HG03571 (cell line): ENCODE measurements around the gene DYRK1A.

ENCODE experiments used
- ATAC-seq: cut with Tn5 transposase; IDR thresholded peaks from one replicate; pipeline ENCODE4 v1.9.1; 2021; ENCODE audit not compliant: unreplicated experiment

Gene DYRK1A

DNA sequence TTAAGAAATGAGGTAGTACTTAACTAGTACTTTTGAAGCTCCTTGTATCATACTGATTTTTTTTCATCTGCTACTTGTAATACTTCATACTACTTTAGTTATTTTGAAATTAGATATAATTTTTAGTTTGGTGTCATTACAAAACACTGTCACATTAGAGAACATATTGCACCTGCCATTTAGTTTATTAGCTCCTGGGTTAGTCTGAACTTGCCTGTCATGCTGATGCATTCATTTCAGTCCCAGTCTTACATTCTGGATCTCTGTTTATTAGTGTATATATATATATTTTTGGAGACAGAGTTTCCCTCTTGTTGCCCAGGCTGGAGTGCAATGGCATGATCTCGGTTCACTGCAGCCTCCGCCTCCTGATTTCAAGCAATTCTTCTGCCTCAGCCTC lies 50.3 kb downstream of the DYRK1A start:
- no peak for ATAC-seq

DNA sequence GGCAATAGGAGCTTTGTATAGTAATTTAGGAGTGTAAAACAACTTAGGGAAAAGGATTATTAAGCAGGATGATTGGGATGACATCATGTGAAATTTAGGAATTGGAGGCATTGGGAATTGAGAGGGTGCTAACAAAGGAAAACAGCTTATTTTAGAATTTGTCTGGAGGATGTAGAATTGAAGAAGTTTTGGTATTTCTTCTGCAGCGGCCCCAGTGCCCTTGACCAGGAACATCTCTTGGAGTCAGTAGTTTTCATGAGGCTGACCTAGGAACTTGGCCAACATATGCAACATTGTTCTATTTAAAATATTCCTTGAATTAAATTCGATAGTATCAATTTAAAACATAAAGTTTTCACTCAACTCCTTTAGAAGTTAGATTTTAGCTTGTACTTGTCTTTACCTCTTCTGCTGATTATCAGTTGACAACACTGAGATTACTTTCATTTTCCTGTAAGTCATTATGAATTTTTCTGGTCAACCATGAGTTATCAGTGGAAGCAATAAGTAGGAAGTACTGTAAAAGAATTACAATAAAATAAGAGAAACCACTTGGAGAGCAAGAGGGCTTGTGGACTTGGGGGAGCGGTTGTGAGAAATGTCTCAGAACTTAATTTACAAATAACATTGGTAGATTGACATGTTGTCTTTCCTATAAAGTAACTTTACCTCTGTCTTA lies 52.8 kb downstream of the DYRK1A start:
- no peak for ATAC-seq

DNA sequence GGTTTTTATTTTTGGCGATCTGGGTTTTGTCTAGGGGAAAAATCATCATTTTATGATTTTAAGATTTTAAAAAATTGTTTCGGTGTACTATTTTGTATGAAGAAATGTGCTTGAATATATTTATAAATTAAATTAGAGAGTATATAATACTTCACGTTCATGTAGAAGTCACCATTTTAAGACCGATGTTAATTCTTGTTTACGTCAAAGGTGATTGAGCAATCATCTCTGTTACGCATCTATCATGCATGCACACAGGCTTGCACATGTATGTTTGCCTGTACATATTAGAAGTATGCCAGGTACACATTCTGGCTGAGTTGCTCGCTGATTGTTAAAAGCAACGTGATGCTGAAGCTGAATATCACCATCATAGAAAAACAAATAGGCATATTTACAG lies 54.7 kb downstream of the DYRK1A start:
- ATAC-seq, result no peak

DNA sequence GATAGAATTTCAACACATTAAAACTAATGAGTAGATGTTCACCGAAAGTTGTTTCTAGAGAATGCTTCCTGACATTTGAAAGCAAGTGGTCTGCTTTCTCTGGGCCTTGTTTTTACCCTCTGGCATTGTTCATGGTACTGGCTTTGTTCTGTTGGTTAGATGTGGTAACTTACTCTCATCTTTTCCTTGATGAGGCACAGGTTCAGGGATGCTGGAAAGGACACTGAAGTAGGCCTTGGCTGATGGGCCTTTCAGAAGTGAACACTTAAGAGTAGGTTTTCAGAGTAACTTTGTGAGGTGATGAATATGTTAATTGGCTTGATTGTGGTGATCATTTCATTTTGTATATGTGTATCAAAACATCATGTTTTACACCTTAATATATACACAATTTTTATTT lies 55.8 kb downstream of the DYRK1A start:
- no peak for ATAC-seq

DNA sequence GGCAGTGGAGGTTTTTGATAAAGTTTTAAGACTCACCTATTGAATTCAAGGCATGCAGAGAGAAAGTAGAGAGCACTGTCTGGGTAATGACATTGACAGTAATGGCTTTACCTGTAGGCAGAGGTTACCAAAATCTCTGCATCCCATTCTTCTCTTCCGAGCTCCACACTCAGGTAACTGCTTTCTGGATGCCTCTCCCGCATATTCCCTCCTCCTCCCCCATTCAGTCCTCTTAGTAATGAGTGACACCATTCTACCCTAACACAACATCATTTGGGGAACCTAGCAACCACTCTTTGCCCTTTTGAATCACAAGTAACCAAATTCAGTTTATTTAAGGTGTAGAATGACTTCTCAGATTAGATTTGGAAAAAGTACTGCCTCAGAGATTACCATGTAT lies 56.5 kb downstream of the DYRK1A start:
- no peak for ATAC-seq

DNA sequence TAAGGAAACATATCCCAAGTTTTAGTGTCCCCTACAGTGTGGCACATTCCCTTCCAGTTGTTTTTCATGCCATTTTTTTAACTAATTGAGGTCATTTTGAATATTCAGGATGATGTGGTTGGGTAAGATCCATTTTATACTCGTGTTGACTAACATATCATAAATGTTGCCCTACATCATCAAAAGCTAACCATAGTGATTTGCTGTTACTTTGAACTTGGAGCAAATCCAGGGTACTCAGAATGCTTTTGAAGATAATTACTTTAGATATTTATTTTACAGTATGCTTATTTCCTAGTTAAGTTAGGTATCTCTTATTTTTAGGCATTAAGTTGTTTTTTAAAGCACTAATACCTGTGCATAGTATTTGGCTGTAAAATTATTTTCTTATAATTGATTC lies 57.8 kb downstream of the DYRK1A start:
- ATAC-seq, result no peak

DNA sequence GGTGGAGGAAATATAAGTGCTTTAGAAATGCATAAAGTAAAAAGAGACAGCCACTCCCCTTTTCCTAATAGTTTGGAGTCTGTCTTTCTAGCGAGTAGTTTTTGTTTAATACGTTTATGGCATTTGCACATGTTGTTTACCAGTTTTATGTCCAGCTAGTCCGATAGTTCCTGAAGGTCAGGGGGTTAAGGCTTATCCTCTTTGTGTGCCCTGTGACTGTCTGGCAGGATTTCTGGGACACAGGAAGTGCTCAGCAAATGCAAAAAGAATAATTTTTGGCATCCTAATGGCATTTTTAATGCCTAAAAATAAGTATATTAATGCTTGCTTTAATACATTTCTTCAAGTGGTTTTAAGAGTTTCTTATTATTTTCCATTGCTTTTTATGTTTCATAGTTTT lies 58.4 kb downstream of the DYRK1A start:
- ATAC-seq, result no peak

DNA sequence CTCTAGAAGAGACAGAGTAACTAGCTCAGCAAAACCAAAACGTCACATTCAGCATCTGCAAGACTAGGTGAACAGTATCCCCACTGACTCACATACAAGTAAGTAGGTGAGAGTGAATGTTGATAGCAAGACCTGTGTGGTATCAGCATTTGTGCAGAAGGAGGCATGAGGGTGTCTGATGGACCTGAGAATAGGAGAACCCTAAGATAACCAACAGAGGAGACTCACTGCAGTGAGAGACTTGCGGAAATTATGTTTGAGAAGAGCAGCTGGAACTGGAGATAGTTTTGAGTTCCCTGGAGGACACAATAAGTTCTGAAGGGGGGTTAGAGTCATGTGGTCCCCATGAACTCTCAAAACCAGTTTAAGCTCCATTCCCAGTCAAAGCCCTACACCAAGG lies 59.1 kb downstream of the DYRK1A start:
- ATAC-seq, result no peak

DNA sequence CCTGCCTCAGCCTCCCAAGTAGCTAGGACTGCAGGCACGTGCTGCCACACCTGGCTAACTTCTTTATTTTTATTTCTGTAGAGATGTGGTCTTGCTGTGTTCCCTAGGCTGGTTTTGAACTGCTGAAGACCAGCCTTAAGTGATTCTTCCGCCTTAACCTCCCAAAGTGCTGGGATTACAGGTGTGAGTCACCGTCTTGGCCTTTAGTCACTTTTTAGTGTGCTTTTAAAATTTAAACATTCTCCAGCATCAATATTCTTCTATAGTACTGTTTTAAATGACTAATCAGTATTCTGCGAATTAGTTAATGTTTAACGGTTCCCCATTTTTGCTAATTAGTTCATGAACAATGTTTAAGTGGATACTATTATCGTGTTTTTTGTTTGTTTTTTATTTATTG lies 60.6 kb downstream of the DYRK1A start:
- ATAC-seq, result no peak

DNA sequence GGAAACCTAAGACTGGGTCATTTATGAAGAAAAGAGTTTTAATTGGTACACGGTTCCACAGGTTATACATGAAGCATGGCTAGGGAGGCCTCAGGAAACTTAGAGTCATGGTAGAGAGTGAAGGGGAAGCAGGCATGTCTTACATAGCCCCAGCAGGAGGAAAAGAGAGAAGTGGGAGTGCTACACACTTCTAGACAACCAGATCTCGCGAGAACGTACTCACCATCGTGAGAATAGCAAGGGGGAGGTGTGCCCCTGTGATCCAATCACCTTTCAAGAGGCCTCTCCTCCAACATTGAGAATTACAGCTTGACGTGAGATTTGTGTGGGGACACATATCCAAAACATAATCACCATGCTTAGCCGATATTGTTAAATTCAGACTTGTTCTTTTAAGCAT lies 62.8 kb downstream of the DYRK1A start:
- ATAC-seq, result no peak

DNA sequence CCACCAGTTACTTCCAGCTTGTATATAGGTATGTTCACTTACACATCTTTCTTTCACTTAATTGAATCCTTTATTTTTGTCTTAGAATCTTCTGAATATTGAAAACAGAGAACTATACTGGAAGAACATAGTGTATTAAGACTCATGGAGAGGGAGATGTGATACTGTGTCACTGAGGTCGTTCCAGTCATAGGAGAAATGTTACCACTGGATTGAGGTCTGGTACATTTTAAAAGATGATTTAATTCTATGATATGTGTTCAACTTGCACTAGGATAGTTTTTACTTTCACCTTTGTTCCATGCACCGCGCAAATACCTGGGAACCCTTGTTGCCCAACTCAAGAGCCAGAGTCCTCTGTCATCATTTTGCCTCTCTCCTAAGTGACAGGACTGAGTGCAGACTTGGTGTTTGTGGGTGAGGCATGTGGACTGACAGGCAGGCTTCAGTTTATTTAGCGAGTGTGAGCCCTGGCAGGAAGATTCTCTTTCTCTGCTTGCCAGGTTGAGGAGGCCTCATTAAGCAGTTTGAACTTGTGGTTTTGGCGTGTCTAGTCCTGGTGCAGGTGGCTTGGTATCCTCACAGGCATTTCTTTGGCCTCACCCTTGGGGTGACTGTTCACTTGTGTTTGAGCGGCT lies 63.7 kb downstream of the DYRK1A start:
- no peak for ATAC-seq

DNA sequence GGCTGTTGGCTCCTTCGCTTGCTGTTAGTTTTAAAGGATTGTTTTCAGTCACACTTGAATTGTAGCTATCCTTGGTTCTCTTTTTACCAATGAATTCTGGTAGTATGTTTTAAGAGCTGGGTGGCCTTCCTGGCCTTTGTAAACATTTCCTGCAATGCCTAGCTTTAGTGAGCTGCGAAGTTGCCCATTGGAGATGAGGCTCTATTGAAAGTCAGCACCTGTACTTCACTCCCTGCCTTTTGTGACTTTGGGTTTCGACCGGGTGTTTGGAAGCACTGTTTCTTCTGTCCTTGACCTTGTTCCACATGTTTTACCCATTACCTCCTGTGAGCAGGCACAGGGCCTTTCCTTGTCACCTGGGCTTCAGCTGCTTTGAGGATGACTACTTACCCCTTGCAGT lies 64.7 kb downstream of the DYRK1A start:
- ATAC-seq, result no peak

DNA sequence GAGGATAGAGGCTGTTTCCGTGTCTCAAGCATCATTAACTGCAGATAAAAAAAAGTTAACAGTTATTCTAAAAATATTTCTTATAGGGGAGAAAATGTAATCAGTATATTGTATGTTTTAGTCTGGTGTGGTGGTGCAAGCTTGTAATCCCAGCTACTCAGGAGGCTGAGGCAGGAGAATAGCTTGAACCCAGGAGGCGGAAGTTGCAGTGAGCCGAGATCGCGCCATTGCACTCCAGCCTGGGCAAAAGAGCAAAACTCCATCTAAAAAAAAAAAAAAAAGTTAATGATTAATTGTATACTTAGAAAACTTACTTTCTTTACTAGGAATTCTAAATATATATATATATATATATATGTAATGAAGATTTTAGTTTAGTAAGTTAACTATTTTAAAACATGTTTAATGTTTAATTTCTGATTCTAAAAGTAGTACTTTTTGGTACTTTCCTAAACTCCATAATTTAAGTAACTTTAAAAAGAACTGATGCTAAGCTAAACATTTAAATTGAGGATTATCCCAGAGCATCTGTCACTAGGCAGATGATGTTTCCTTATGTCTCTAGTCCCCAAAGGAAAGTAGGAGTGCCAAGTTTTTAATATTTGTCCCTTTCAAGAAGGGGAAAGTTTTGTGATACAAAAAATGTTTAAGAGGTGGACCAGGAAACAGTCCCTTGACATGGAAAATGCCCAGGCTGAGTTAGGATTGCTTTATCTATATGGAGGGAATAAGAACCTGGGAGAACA lies 66.3 kb downstream of the DYRK1A start:
- no peak for ATAC-seq

DNA sequence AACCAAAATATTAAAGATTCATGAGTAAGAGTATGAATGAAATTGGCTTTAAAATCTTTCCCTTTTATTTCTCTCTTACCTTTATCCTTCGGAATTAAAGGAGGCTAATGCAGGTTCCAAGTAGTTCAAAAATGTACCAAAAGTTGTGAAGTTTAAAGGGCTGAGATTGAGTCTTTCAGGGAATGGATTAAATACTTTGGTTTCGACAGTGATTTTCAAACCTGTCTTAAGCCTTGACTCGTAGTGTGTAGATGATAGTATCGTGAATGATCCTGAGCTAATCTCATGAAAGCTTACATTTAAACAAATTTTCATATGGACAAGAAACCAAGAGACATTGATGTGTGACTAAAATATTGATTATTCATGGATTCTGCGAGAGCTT lies 66.9 kb downstream of the DYRK1A start:
- ATAC-seq, result no peak

DNA sequence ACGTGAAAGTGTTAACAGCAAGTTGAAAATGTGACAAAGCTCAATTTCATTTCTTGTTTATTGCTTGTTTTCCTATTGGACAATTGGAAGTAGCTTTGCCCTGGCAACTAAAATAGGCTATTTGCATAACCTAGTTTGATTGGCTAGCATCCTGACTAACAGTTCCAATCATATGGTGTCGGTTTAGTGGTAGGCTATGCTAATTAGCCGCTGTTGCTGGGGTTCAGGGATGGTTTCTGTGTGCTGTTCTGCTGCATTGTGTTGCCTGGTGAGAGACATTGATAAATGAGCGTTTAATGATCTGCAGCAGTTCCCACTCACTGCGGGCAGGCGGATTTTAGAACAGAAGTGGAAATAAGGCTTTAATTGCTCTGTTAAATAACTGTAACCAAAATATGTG lies 68.5 kb downstream of the DYRK1A start:
- ATAC-seq, result no peak

DNA sequence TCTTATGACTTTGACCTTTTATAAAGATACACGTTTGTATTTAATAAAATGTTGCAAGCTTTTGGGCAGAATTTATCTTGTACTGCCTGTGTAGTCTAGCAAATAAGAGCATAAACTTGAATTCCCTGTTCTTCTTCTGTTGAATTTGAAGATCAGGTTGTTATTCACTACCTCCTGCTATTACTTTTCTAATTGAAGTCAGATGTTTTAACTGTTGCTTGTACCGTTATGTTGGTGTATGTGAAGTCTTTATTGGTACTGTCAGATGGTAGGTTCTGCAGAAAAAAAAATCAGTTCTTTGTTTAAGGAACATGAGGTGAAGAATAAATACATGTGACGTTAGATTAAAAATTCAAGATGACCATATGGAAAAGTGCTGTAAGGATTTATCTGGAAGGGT lies 69.1 kb downstream of the DYRK1A start:
- ATAC-seq, result no peak

DNA sequence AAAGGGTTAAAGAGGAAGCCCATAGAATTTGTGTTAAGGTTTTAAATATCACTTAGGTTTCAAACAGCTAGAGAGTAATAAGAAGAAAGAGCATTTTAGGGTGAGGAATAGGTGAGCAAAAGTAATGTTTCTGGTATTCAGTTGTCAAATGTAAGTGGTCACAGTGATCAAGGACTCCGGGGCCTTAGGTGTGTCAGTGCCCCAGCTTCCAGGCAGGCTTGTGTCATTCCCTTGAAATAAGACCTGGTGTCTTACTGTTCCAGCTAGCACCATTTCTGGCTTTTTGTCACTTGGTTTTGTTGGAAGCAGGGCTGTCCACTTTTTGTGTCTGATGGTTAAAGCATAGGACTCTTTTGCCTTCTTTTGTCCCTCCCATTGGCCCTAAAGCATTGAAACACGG lies 69.6 kb downstream of the DYRK1A start:
- no peak for ATAC-seq

DNA sequence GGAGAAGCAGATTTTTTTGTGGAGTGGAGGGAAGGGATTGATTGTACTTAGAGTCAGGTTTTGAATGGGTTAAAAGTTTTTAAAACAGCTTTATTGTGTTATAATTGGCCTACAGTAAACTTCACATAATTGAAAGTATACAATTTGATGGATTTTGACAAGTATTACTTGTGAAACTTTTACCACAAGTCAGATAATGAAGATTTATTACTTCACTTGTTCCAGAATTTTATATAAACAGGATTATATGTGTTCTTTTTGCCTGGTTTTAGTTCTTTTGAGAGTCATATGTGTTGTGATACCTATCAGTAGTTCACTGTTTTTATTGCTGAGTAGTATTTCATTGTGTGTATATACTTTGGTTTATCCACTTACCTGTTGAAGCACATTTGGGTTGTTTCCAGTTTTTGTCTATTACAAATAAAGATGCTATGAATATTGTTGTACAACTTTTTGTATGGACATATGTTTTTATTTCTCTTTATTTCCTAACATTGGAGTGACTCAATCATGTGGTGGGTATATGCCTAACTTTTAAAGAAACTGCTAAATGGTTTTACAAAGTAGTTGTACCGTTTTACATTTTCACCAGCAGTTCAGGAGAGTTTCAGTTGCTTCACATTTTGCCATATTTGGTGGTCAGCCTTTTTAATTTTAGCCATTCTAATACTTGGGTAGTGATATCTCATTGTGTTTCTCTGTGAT lies 71.0 kb downstream of the DYRK1A start:
- ATAC-seq, result no peak

DNA sequence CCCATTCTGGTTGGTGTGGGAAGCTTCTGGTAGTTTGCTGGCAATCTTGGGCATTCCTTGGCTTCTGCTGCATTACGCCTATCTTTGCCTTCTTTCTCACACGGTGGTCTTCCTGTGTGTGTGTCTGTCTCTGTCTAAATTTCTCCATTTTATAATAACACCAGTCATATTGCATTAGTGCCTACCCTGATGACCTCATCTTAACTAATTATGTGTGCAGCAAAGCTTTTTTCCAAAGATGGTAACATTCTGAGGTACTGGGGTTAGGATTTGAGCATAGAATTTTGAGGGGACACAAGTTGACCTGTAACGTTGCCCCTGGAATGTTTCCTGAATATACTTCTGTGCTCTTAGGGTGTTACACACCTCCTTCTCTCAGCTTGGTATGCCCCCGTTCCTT lies 77.1 kb downstream of the DYRK1A start:
- ATAC-seq, result no peak

DNA sequence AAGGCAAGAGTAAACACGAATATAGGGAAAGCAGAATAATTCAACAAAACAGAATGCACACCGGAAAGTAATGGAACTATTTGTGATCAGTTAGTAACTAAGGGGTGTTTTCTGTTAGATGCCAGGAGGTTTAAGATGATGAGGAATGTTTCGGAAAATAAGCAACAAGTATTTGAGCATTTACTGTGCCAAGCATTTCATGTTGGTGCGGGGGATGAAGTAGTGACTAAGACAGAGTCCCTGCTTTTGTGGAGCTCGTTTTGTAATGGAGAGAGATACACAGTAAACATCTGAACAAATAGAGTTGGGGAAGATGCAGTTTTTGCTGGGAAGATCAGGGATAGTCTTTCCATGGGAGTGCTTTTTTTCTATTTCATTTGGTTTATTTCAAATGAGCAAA lies 78.7 kb downstream of the DYRK1A start:
- no peak for ATAC-seq

DNA sequence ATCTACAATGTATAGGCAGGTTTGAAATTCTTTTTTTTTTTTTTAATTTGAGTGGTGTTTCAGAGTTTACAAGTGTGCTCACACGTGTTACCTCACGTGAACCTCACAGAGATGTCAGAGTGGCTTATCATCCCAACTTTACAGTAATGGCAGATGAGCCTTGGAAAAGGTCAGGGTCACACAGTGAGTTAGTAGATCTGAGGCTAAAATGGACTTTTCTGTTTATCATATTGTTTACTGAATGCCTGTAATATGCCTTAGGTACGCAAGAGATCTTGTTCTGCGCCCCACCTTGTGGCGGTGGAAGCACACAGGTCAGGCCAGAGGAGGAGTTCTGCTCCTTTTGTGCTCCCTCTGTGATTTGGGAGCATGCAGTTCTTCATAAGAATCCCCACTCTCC lies 80.0 kb downstream of the DYRK1A start:
- ATAC-seq, result no peak
